ENCODE measurements around the gene EFHD2. TPM values are rescaled to one million over a fixed set of nuclear protein-coding genes. Genes with fewer than 3 reads are reported as not detected.
"Not testable (repeated sequence)": the region's sequence is repeated elsewhere in the genome, so short reads cannot be mapped to it uniquely, and the experiment has no call there.

Gene EFHD2
- 10 to 100 TPM; 10.5 to 26.9 (median 13.7) TPM for polyA plus RNA-seq (ENCODE audit: insufficient read depth in 1 of 5, insufficient read length in 5 of 5, low replicate concordance in 1 of 5)
- long read RNA-seq, donor 1, transcript EFHD2-201 (4 exons, 2,419 nt) = major isoform, 11 of 11 reads
- long read RNA-seq, donor 1, partial matches to known transcripts = 0 of 11 reads
- long read RNA-seq, donor 1, other reads (novel, unspliced or antisense) = 0 of 11 reads
- long read RNA-seq, donor 2, transcript EFHD2-201 (4 exons, 2,419 nt) = major isoform, 6 of 6 reads
- long read RNA-seq, donor 2, partial matches to known transcripts = 0 of 6 reads
- long read RNA-seq, donor 2, other reads (novel, unspliced or antisense) = 0 of 6 reads
- long read RNA-seq, donor 3, transcript EFHD2-201 (4 exons, 2,419 nt) = major isoform, 15 of 15 reads
- long read RNA-seq, donor 3, partial matches to known transcripts = 0 of 15 reads
- long read RNA-seq, donor 3, other reads (novel, unspliced or antisense) = 0 of 15 reads
- long read RNA-seq, donor 4, partial matches to known transcripts = 0 of 3 reads
- long read RNA-seq, donor 4, other reads (novel, unspliced or antisense) = 0 of 3 reads
- long read RNA-seq, donor 5, transcript EFHD2-201 (4 exons, 2,419 nt) = major isoform, 13 of 13 reads
- long read RNA-seq, donor 5, partial matches to known transcripts = 0 of 13 reads
- long read RNA-seq, donor 5, other reads (novel, unspliced or antisense) = 0 of 13 reads
- long read RNA-seq, donor 6, transcript EFHD2-201 (4 exons, 2,419 nt) = major isoform, 23 of 23 reads
- long read RNA-seq, donor 6, partial matches to known transcripts = 0 of 23 reads
- long read RNA-seq, donor 6, other reads (novel, unspliced or antisense) = 0 of 23 reads
- long read RNA-seq, donor 7, transcript EFHD2-201 (4 exons, 2,419 nt) = major isoform, 23 of 23 reads
- long read RNA-seq, donor 7, partial matches to known transcripts = 0 of 23 reads
- long read RNA-seq, donor 7, other reads (novel, unspliced or antisense) = 0 of 23 reads
- long read RNA-seq, donor 8, transcript EFHD2-201 (4 exons, 2,419 nt) = major isoform, 6 of 6 reads
- long read RNA-seq, donor 8, partial matches to known transcripts = 0 of 6 reads
- long read RNA-seq, donor 8, other reads (novel, unspliced or antisense) = 0 of 6 reads

GRCh38 chr1:15409388-15410222 lies at the start of gene EFHD2:
TSS of gene EFHD2 (plus strand) at chr1:15409888. CDS start at chr1:15409972, 84 bp downstream.
- DNase-seq = peak; percentile 82 to 83

- DNase-seq = no peak
Measured at GRCh38 chr1:15360700-15361099, 49.0 kb upstream of the EFHD2 start.

GRCh38 chr1:15362096-15362736 lies 47.5 kb upstream of the EFHD2 start:
- no peak for DNase-seq

- DNase-seq = no peak
Measured at GRCh38 chr1:15362737-15363128, 47.0 kb upstream of the EFHD2 start.

- no peak for DNase-seq
Measured at GRCh38 chr1:15364740-15365139, 44.9 kb upstream of the EFHD2 start.

GRCh38 chr1:15368888-15369287 lies 40.8 kb upstream of the EFHD2 start:
- no peak for DNase-seq

GRCh38 chr1:15370268-15370667 lies 39.4 kb upstream of the EFHD2 start:
- DNase-seq = no peak

- peak; percentile 74 to 80 for DNase-seq
Measured at GRCh38 chr1:15370781-15371520, 38.7 kb upstream of the EFHD2 start.

- peak in 1 of 2 donors; percentile 15 for DNase-seq
Measured at GRCh38 chr1:15371610-15372545, 37.8 kb upstream of the EFHD2 start.

GRCh38 chr1:15378729-15379128 lies 31.0 kb upstream of the EFHD2 start:
- no peak for DNase-seq

GRCh38 chr1:15379151-15379550 lies 30.5 kb upstream of the EFHD2 start:
- DNase-seq = not testable (repeated sequence)

- DNase-seq = no peak
Measured at GRCh38 chr1:15380601-15381508, 28.8 kb upstream of the EFHD2 start.

- no peak for DNase-seq
Measured at GRCh38 chr1:15381805-15382204, 27.9 kb upstream of the EFHD2 start.

- DNase-seq = no peak
Measured at GRCh38 chr1:15382601-15383518, 26.8 kb upstream of the EFHD2 start.

GRCh38 chr1:15383810-15384209 lies 25.9 kb upstream of the EFHD2 start:
- no peak for DNase-seq

GRCh38 chr1:15384301-15384901 lies 25.3 kb upstream of the EFHD2 start:
- no peak for DNase-seq

Data from right lung (tissue), 10 donors.